HFFc6 (cell line): ENCODE results near the gene IGFALS. TPM values are rescaled to one million over a fixed set of nuclear protein-coding genes. Genes with fewer than 3 reads are reported as not detected.

ENCODE experiments used
- DNase-seq: peaks from one replicate; pipeline ENCODE4 v3.0.0-alpha.2; 2018
- H3K27ac Mint-ChIP-seq: 2 replicates; pipeline ENCODE4 v1.8.0; 2020; ENCODE audit warnings: mild to moderate bottlenecking, mixed read lengths
- H3K27me3 Mint-ChIP-seq: 2 replicates; pipeline ENCODE4 v1.8.0; 2021; ENCODE audit warnings: mild to moderate bottlenecking, moderate library complexity, mixed read lengths; ENCODE audit not compliant: insufficient read depth
- H3K36me3 Mint-ChIP-seq: 2 replicates; pipeline ENCODE4 v1.8.0; 2021; ENCODE audit warnings: low read depth, mixed read lengths
- H3K4me1 Mint-ChIP-seq: 2 replicates; pipeline ENCODE4 v1.8.0; 2020; ENCODE audit warnings: low read depth, mixed read lengths
- H3K4me3 Mint-ChIP-seq: 2 replicates; pipeline ENCODE4 v1.8.0; 2020; ENCODE audit warnings: mild to moderate bottlenecking, moderate library complexity, mixed read lengths
- H3K9me3 Mint-ChIP-seq: 2 replicates; pipeline ENCODE4 v1.8.0; 2020; ENCODE audit warnings: mild to moderate bottlenecking, mixed read lengths
- CTCF ChIP-seq: fragments of 200-600 bp; sonication (generic); IDR thresholded peaks from 2 replicates; pipeline ENCODE4 v1.5.0; 2021; ENCODE audit warnings: antibody characterized with exemption, mild to moderate bottlenecking
- total RNA-seq, 6 experiments: library from RNA; stranded (reverse); fragmentation: NEBNext Ultra II Directional; extraction: Animal tissue kit (Norgen Biotek cat#: 25700); gene quantifications; 2 replicates in 1 of 6; 3 replicates in 5 of 6; pipeline ENCODE4 v1.2.3, GENCODE V29; 2021

Gene IGFALS
- total RNA-seq, 6 experiments from 2014 or later = not detected

GRCh38 chr16:1782408-1783264, 10.9 kb downstream of the IGFALS start, which contains the start of the genes NUBP2 and SPSB3:
Gene NUBP2 (plus strand): TSS chr16:1782960. CDS start chr16:1783021, 61 bp downstream.
Gene SPSB3 (minus strand): TSS chr16:1782571. CDS start chr16:1781483, 1,088 bp downstream.
- DNase-seq = peak; percentile 100
- Mint-ChIP-seq H3K36me3 (no peaks in the 10 kb centered on the region), H3K4me1 (peaks cover 23% of the 10 kb centered on the region), H3K4me3 (peak within 1 kb of the TSS; percentile 94), H3K27me3 (peaks cover 26% of the 10 kb centered on the region), H3K9me3 (no peaks in the 10 kb centered on the region), H3K27ac (peak within 1 kb of the TSS; percentile 77)
- TF ChIP-seq CTCF = no peak

- no peak for DNase-seq
- no peaks in the 10 kb centered on the region for H3K36me3 Mint-ChIP-seq
- H3K4me3 Mint-ChIP-seq = peak overlapping the region; percentile 90
Observed at GRCh38 chr16:1781758-1782407, 11.6 kb downstream of the IGFALS start.

GRCh38 chr16:1781254-1781653, 12.3 kb downstream of the IGFALS start:
- Mint-ChIP-seq H3K4me1 (peaks cover 23% of the 10 kb centered on the region), H3K4me3 (peak overlapping the region; percentile 90), H3K27me3 (peaks cover 28% of the 10 kb centered on the region), H3K9me3 (no peaks in the 10 kb centered on the region), H3K36me3 (no peaks in the 10 kb centered on the region), H3K27ac (peak overlapping the region; percentile 74)
- no peak for TF ChIP-seq CTCF
- DNase-seq = no peak

More at GRCh38 chr16:1781758-1782407, 11.6 kb downstream of the IGFALS start:
- peaks cover 23% of the 10 kb centered on the region for H3K4me1 Mint-ChIP-seq
- H3K27ac Mint-ChIP-seq = peak overlapping the region; percentile 74
- no peaks in the 10 kb centered on the region for H3K9me3 Mint-ChIP-seq
- H3K27me3 Mint-ChIP-seq = peaks cover 24% of the 10 kb centered on the region
- TF ChIP-seq CTCF = peak; percentile 39

DNA sequence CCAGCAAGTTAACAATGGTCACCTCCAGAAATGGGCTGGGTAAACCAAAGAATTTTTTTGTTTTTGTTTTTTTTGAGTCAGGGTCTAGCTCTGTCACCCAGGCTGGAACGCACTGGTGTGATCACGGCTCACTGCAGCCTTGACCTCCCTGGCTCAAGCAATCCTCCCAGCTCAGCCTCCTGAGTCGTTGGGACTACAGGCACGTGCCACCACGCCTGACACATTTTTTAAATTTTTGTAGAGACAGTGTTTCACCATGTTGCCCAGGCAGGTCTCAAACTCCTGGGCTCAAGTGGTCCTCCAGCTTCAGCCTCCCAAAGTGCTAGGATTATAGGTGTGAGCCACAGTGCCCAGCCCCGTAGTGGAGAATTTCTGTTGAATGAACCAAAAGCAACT, 12.8 kb downstream of the IGFALS start:
- H3K9me3 Mint-ChIP-seq = no peaks in the 10 kb centered on the region
- peak overlapping the region; percentile 90 for H3K4me3 Mint-ChIP-seq
- H3K36me3 Mint-ChIP-seq = no peaks in the 10 kb centered on the region
- no peak overlapping the region for H3K27ac Mint-ChIP-seq
- H3K4me1 Mint-ChIP-seq = peaks cover 23% of the 10 kb centered on the region
- no peak for DNase-seq
- peaks cover 28% of the 10 kb centered on the region for H3K27me3 Mint-ChIP-seq
- TF ChIP-seq CTCF = no peak

DNA sequence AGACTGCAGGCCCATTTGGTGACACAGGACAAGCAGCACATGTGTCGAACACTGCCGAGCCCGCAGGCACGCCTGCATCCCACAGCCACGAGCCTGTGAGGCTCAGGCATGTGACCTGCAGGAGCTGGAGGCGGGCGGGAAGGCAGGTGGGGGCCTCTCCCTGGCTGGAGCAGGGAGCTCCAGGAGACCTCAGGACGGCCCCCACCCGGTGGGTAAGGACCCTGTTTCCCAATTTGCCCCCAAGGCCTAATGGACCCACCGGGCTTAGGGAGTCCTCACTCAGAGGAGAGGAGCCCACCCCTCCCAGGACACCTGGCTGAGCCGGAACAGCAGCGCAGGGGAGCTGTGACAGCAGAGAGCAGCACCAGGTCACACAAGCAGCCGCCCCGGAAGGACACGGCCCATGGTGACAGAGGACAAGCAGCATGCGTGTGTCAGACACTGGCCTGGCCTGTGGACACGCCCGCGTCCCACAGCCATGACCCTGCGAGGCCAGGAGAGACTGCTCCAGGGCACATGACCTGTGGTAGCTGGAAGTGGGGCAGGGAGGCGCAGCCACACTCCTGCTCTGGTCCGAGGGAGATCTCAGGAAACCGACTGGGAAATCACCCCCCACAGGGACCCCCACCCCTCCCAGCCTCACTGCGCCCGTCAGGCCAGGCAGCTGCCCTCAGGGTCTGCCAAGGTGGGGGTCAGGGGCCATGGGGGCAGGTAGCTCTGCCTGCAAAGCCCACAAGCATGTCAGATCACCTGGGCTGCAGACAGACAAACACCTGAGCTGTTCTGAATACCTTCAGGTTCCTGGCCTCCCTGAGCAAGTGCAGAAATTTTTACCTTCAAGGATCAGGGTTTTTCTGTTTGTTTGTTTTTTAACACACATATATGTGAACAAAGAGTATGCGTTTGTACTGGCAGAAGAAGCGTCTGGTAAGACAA, 13.5 kb downstream of the IGFALS start:
- peaks cover 28% of the 10 kb centered on the region for H3K27me3 Mint-ChIP-seq
- H3K9me3 Mint-ChIP-seq = no peaks in the 10 kb centered on the region
- H3K36me3 Mint-ChIP-seq = no peaks in the 10 kb centered on the region
- DNase-seq = no peak
- no peak overlapping the region for H3K27ac Mint-ChIP-seq
- no peak for TF ChIP-seq CTCF
- no peak overlapping the region for H3K4me3 Mint-ChIP-seq
- H3K4me1 Mint-ChIP-seq = peaks cover 23% of the 10 kb centered on the region
